Measurements from ENCODE around the gene GSN. TPM values are rescaled to one million over a fixed set of nuclear protein-coding genes. Genes with fewer than 3 reads are reported as not detected.

Gene GSN
- total and polyA plus RNA-seq, 2 of the 8 experiments (the other 6 are each of a cell fraction or from before 2014, with no cell fraction given): 52.3 to 94.5 TPM

- H4K5ac ChIP-seq (ENCODE audit: insufficient read length, low read depth, low read length): no peak overlapping the region
- H4K91ac ChIP-seq (replicated peaks; ENCODE audit: insufficient read length, low read length): no peak overlapping the region
- no peaks in the 10 kb centered on the region; a peak in 2 of 8 replicates for H3K36me3 ChIP-seq (ENCODE audit: control insufficient read depth in 2 of 4, insufficient read depth in 4 of 4, low read length in 3 of 4)
- FAIRE-seq: no peak
- peaks cover 9% of the 10 kb centered on the region; the same call in 1 of the 2 replicates for H3K23me2 ChIP-seq (ENCODE audit: low read depth, low read length)
- no peak for DNase-seq (ENCODE audit: low read depth in 1 of 2, low spot score in 2 of 2)
- no peak overlapping the region for H2AFZ ChIP-seq (ENCODE audit: low read length)
- ChIA-PET POLR2A (ENCODE audit: partially characterized antibody) (no interaction called here), CTCF (ENCODE audit: partially characterized antibody) (interaction anchor here (1.4 to 2.5 kb wide), 2 partner anchors 18 to 89 kb away, joined by 7 to 11 read pairs; no protein-coding TSS in a partner anchor)
- H3K4ac ChIP-seq (replicated peaks; ENCODE audit: insufficient read length, low read depth, low read length): no peak overlapping the region
- H3K27me3 ChIP-seq (replicated peaks in 1 of 4; ENCODE audit: control insufficient read depth in 3 of 4, extremely low read depth in 1 of 4, insufficient read depth in 3 of 4, low read length in 3 of 4): peaks cover 5 to 20% (median 14%) of the 10 kb centered on the region in 4 experiments
- H4K8ac ChIP-seq (ENCODE audit: extremely low read depth, insufficient read depth, low read length): no peak overlapping the region
- no peak overlapping the region for H2BK15ac ChIP-seq (ENCODE audit: low read length)
- H2BK5ac ChIP-seq (ENCODE audit: low read depth, low read length): no peak overlapping the region
- H3K14ac ChIP-seq (ENCODE audit: insufficient read length): no peak overlapping the region
- H3K4me2 ChIP-seq (ENCODE audit: insufficient read depth in 1 of 2, low read depth in 2 of 2, low read length in 2 of 2): no peak overlapping the region
- no peak overlapping the region for H3K56ac ChIP-seq (replicated peaks; ENCODE audit: insufficient read length, low read depth, low read length)
- no peaks in the 10 kb centered on the region for H3K9me3 ChIP-seq (ENCODE audit: insufficient read depth in 2 of 2, low read depth in 1 of 2, low read length in 1 of 2)
- no peak overlapping the region for H2BK12ac ChIP-seq (ENCODE audit: low read depth, low read length)
- no peak overlapping the region for H2AK5ac ChIP-seq (ENCODE audit: low read depth, low read length)
- WGBS, 2 experiments (ENCODE audit: extremely low coverage in 1 of 2, insufficient coverage in 1 of 2, insufficient read length in 1 of 2, insufficient replicate concordance in 2 of 2, low coverage in 1 of 2, low lambda C conversion rate in 2 of 2, missing lambda C conversion rate in 1 of 2): 95% methylated on average over 5 of the region's 5 CpGs; no CpG with 5 or more reads in 1 of the 2 experiments
- no peaks in the 10 kb centered on the region for H3K79me1 ChIP-seq (ENCODE audit: low read depth, low read length)
- no peak overlapping the region for H2BK20ac ChIP-seq (ENCODE audit: low read length)
- H3K4me3 ChIP-seq (ENCODE audit: extremely low read depth in 1 of 4, insufficient read depth in 2 of 4, low read depth in 3 of 4, low read length in 4 of 4): no peak overlapping the region
- no peak overlapping the region for H2BK120ac ChIP-seq (replicated peaks; ENCODE audit: low read depth, low read length)
- H3K4me1 ChIP-seq (replicated peaks in 1 of 4; ENCODE audit: control insufficient read depth in 3 of 4, insufficient read depth in 4 of 4, low read length in 3 of 4): peaks cover 6 to 24% (median 15%) of the 10 kb centered on the region in 4 experiments
- H3K9ac ChIP-seq (replicated peaks in 1 of 4; ENCODE audit: extremely low read depth in 1 of 4, low read depth in 3 of 4, low read length in 3 of 4): no peak overlapping the region
- H3K27ac ChIP-seq (ENCODE audit: low read depth, low read length): no peak overlapping the region
- H3K79me2 ChIP-seq (ENCODE audit: control insufficient read depth in 1 of 2, insufficient read depth in 2 of 2, low read length in 2 of 2): no peaks in the 10 kb centered on the region
- H3K18ac ChIP-seq (ENCODE audit: extremely low read depth, low read length): no peak overlapping the region
- H4K20me1 ChIP-seq (replicated peaks in 1 of 2; ENCODE audit: control insufficient read depth in 1 of 2, insufficient read depth in 2 of 2, low read length in 2 of 2): peaks cover 3 to 7% of the 10 kb centered on the region in 2 experiments
- H3K23ac ChIP-seq (ENCODE audit: insufficient read length): no peak overlapping the region
- TF ChIP-seq POLR2AphosphoS5 (IDR thresholded peaks at IDR 0.05; ENCODE audit: low read depth, low read length) (no peak), EZH2 (IDR thresholded peaks at IDR 0.05; ENCODE audit: low read depth, low read length, severe bottlenecking) (no peak), RBBP5 (IDR thresholded peaks at IDR 0.05; ENCODE audit: borderline replicate concordance, low read depth, low read length) (no peak), EP300 (IDR thresholded peaks at IDR 0.05; ENCODE audit: borderline replicate concordance in 1 of 2, low read depth in 2 of 2, low read length in 2 of 2) (no peak), BCL11A (IDR thresholded peaks at IDR 0.05; ENCODE audit: low read depth in 2 of 2, low read length in 2 of 2) (no peak), GABPA (IDR thresholded peaks at IDR 0.05; ENCODE audit: borderline replicate concordance, insufficient read depth, low read length) (no peak), KDM5A (IDR thresholded peaks at IDR 0.05; ENCODE audit: low read length) (no peak), KDM1A (IDR thresholded peaks at IDR 0.05; ENCODE audit: borderline replicate concordance, low read length) (no peak), MAFK (IDR thresholded peaks at IDR 0.05; ENCODE audit: low read depth, low read length) (no peak), MAX (IDR thresholded peaks at IDR 0.05) (no peak), SAP30 (IDR thresholded peaks at IDR 0.05; ENCODE audit: insufficient read depth, insufficient replicate concordance, low read length) (no peak), HDAC2 (IDR thresholded peaks at IDR 0.05; ENCODE audit: borderline replicate concordance in 1 of 2, low read depth in 2 of 2, low read length in 2 of 2) (no peak), SIN3A (conservative IDR thresholded peaks at IDR 0.05 in 1 of 2, IDR thresholded peaks at IDR 0.05 in 1 of 2; ENCODE audit: low read depth in 1 of 2, low read length in 2 of 2) (no peak)
Observed at GRCh38 chr9:121302341-121302740, 34.4 kb downstream of the GSN start.

Data from H1 (cell line).